Inflammatory macrophage treated with lipopolysaccharide for 4 hours (primary cell): ENCODE data around the gene CSF2.

Source experiments
- DNase-seq: peaks from one replicate; pipeline ENCODE4 v3.0.0-alpha.2; 2020

The CSF2 gene

DNA sequence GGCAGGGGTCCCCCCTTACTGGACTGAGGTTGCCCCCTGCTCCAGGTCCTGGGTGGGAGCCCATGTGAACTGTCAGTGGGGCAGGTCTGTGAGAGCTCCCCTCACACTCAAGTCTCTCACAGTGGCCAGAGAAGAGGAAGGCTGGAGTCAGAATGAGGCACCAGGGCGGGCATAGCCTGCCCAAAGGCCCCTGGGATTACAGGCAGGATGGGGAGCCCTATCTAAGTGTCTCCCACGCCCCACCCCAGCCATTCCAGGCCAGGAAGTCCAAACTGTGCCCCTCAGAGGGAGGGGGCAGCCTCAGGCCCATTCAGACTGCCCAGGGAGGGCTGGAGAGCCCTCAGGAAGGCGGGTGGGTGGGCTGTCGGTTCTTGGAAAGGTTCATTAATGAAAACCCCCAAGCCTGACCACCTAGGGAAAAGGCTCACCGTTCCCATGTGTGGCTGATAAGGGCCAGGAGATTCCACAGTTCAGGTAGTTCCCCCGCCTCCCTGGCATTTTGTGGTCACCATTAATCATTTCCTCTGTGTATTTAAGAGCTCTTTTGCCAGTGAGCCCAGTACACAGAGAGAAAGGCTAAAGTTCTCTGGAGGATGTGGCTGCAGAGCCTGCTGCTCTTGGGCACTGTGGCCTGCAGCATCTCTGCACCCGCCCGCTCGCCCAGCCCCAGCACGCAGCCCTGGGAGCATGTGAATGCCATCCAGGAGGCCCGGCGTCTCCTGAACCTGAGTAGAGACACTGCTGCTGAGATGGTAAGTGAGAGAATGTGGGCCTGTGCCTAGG is at the start of gene CSF2:
TSS of gene CSF2 (plus strand) at position 559 of the 783 bp plus-strand sequence. CDS start at position 594, 35 bp downstream.
- DNase-seq: no peak

DNA sequence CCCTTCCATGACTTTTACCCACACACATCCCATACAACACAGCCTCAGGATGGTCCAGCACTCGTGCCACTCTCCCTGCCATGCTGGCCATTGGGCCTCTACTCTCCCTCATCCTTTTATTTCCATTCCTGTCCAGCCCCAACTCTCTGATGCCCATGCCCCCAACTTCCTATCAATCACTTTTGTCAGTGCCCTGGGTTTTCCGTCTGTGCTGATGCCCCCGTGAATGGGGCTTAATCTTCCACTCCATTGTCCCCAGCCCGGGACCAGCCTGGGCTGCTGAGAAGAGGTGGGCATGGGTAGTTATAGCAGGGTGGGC is 49.5 kb upstream of the CSF2 start:
- no peak for DNase-seq

- DNase-seq: no peak
Observed at GRCh38 chr5:132024789-132025402, 48.7 kb upstream of the CSF2 start.

- DNase-seq: no peak
Observed at GRCh38 chr5:132025403-132025971, 48.1 kb upstream of the CSF2 start.

GRCh38 chr5:132026516-132027008 is 47.0 kb upstream of the CSF2 start:
- no peak for DNase-seq

DNA sequence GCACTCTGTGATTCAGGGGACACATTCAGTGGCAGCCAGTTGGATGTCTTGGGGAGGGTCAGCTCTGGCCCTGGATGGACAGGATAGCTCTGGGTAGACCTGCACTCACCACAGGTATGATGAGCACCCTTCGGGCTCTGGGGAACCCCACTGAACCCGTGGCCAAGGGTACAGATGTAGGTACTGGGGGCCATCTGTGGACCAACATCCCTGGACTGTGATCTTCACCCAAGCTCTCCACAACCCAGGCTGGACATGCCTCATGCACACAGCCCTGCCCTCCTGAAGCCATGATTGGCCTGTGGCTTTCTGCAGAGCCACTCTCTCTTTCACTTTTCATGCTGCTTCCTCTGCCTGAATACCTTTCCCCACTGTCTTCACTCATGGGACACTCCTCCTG is 46.6 kb upstream of the CSF2 start:
- no peak for DNase-seq

DNA sequence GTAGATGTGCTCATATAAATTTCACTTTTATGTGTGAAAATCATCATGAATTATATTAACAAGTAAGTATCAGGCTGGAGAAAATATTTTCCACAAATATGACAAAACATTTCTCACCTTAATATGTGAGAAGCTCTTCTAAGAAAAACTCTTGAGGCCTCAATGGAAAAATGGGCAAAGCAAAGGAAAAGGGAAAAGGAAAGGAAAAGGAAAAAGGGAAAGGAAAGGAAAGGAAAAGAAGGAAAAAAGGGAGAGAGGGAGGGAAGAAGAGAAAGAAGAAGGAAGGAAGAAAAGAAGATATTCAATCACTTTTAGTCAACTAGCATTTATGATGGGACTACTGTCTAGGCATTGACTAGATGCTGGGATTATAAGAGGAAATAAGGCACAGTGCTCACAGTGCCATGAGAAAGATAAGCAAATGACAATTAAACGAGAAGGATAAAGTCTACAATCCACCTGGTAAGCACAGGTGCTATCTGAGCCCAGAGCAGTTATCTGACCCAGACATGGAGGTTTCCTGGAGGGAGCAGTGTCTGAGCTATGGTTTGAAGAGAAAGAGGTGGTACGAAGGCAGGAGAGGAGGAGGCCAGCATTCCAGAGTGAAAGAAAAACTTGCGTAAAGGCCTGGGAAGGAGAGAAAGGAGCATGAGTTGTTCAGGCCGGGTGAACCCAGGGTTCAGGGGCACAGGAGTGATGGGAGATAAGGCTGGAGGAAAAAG is 43.8 kb upstream of the CSF2 start:
- DNase-seq: no peak

DNA sequence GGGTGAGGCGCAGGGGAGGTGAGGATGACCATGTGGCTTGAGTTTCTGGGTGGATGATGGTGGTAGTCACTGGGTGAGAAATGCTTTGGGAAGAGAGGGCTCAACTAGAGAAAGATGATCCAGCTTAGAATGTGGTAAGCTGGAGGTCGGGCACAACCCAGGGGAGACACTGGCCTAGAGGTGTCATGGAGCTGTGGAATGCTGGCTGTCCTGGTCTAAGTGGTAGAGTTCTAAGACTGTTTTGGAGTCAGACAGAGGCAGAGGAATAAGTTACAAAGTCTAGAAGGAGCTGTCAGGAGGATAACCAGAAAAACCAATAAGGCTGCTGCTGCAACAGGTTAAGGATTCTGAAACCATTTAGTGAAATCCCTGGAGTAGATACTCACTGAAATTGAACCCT is 43.0 kb upstream of the CSF2 start:
- DNase-seq: no peak

- no peak for DNase-seq
Observed at GRCh38 chr5:132032196-132032595, 41.4 kb upstream of the CSF2 start.

DNA sequence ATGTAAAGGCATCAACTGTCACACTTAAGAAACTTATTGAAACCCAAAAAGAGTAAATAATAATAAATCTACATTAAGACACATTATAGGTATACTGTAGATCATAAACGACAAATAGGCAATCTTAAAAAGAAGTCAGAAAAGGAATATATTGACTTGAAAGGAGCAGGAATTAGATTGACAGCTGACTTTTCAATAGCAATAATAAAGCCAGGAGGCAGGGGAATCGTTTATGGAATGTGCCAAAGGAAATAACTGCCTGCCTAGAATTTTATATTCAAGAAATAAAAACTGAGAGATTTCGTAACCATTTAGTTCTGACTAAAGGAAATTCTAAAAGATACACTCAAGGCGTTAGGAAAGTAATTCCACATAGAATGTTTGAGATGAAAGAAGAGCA is 40.5 kb upstream of the CSF2 start:
- no peak for DNase-seq

DNA sequence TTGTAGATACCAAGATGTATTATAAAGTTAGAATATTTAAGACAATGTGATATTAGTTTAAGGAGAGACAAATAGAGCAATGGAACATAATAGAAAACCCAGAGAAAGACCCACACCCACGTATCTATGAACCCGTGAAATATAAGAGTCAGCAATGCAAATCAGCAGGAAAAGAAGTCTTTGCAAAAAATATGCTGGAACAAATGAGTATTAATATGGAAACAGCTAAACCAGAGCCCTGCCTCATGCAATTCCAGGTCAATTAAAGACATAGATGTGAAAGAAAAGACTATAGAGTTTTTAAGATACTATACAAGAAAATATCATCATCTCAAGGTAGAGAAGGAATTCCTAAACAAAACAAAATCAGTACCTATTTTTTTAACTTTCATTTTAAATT is 36.2 kb upstream of the CSF2 start:
- no peak for DNase-seq

DNA sequence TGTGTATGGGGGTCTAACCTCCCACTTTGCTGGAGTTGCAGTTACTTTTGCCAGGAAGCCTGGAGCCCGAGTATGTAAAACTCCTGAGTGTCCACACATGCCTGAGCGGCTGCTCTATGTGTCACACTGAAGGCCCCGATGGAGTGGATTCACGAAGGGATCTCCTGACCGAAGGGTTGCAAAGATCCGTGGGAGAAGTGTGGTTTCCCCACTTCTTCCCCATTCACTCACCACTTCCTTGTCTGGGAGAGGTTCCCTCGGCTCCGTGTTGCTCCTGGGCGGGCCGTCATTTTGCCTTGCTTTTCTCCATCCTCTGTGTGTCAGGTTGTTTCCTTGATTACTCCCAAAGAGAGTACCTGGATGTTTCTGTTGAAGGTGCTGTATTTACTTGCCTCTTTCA is 29.4 kb upstream of the CSF2 start:
- DNase-seq: peak; percentile 97

- DNase-seq: no peak
Observed at GRCh38 chr5:132046880-132047299, 26.7 kb upstream of the CSF2 start.

- DNase-seq: no peak
Observed at GRCh38 chr5:132049093-132049492, 24.5 kb upstream of the CSF2 start.

DNA sequence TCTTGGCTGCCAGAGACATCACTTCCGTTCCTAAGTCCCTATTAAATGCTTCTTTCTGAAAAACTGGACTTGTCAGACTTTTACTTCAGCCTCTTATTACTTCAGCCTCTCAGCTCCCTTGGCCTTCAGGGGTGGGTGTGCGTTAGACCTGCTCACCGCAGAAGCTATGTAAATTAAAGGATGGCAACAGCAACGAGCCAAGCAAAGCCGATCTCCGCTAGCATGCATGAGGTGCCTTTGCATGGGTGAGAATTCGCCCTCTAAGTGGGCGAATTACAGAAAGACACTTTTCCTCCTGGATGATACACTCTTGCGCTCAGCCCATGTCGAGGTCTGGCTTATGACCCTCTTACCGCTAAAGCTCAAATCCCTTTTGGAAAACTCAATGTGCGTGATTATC is 24.0 kb upstream of the CSF2 start:
- DNase-seq: no peak

DNA sequence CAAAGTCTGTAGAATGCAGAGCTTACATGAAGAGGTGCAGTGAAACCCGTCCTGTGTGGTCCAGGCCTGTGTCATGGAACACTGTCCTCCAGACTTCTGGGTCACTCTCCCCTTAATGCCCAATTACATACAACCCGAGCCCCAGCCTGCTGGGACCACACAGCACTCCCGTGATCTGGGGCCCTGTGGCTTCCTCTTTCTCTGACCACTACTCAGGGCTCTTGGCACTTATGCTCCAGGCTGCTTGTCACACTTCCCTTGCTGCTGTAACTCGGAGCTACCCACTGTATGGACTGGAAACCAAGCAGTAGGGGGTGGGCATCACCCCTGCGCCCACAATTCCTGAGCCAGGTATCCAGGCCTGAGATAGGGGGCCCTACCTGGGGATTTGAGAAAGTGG is 23.5 kb upstream of the CSF2 start:
- DNase-seq: peak; percentile 82

GRCh38 chr5:132050661-132051552 is 22.7 kb upstream of the CSF2 start:
- no peak for DNase-seq

GRCh38 chr5:132052520-132052919 is 21.1 kb upstream of the CSF2 start:
- DNase-seq: no peak

GRCh38 chr5:132053483-132053882 is 20.1 kb upstream of the CSF2 start:
- DNase-seq: no peak

DNA sequence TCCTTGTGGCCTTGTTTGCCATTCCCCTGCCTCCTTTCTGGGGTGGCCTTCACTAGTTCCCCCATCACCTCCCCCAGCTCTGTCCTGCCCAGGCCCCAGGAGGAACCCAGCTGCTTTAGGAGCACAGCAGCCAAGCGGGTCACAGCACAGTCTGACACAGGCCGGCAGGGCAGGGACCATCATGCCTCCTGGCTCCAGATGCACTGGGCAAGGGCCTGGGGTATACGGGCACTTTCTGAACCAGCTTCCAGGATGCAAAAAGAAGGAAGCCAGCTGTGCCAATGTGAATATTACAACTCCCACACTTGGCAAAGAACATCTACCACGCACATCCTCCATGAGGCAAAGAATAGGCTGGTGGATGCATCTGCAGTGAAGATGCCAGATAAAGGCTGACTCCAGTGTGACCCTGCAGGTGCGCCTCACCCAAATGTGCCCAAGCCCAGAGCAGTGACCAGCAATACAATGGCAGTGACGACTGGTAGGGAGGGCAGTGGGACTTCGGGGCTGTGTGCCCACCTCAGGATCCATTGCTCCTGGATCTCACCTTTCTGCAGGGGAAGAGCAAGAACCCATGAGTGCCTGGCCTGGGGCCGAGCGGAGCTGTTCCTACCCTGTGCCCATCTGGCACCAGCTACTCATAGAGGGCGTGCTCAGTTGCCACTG is 19.4 kb upstream of the CSF2 start:
- DNase-seq: no peak

DNA sequence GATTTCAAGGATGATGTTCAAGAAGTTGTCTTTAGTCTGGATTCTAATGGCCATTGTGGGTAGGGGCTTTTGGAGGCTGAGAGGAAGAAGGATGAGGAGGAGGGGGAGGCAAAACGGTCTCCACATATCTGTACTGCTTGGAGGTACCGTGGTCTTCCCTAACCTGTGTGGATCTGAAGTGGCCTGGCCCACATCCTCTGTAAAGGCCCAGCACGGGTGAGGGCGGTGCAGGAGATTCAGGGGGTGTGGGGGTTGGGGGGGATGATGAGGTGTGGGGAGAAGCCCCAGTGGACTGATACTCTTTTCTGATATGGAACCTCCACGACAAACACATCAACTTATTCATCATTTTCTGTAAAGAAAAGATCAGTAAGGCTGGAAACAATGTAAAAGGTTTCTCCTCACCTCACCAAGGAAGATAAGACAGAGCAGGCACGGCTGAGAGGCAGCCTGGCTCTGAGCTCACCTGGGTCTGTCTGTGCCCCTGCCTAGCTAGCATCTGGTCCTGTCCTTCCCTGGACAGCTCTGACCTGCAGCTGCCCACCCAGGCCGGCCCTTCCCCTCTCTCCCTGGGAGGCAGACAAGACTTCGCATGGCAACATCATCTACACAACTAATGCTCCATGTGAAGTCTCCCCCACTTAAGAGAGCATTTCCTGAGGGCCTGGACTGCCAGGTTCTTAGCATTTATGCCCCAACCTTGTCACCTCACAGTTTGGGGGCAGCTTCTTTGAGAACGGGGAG is 18.7 kb upstream of the CSF2 start:
- no peak for DNase-seq
